Measurements from ENCODE around the gene C9orf78. TPM values are rescaled to one million over a fixed set of nuclear protein-coding genes. Genes with fewer than 3 reads are reported as not detected.

Gene C9orf78
- total RNA-seq, 1 donor from 2014 or later: 37.7 TPM

DNA sequence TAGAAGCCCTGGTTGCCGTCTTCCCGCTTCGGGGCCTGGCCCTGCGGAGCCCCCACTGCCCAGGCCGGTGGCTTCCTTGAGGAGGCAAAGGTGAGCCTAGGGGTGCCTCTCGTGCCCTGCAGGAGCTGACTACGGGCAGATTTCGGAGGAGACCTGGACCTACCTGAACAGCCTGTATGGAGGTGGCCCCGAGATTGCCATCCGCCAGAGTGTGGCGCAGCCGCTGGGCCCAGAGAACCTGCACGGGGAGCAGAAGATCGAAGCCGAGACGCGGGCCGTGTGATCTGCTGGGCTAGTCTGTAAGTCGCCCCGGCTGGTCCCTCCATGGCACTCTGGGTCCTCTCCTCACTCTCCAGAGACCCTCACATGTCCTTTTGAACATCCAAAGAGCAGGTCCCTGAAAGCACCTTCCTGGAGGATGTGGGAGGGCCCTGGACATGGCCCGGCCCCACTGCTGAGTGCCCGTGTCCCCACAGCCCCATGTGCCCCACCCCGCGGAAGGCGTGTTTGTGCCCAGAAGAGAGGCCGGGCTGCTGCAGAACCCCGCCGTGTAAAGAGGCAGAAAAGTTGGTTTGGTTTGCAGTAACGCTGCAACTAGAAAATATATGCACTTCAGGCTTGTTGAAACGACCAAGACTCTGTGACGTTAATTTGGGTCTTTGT lies 45.0 kb upstream of the C9orf78 start:
- DNase-seq (ENCODE audit: low spot score): no peak
- H3K9me3 Mint-ChIP-seq (ENCODE audit: low read depth): no peaks in the 10 kb centered on the region
- H3K36me3 Mint-ChIP-seq (ENCODE audit: low read depth): peaks cover 12% of the 10 kb centered on the region
- H3K27ac Mint-ChIP-seq (ENCODE audit: unreplicated experiment): no peak overlapping the region
- TF ChIP-seq CTCF (IDR thresholded peaks at IDR 0.05): no peak
- H3K4me3 Mint-ChIP-seq (ENCODE audit: unreplicated experiment): no peak overlapping the region
- H3K4me1 Mint-ChIP-seq (ENCODE audit: low read depth): peaks cover 14% of the 10 kb centered on the region
- no peaks in the 10 kb centered on the region for H3K27me3 Mint-ChIP-seq (ENCODE audit: low read depth)

DNA sequence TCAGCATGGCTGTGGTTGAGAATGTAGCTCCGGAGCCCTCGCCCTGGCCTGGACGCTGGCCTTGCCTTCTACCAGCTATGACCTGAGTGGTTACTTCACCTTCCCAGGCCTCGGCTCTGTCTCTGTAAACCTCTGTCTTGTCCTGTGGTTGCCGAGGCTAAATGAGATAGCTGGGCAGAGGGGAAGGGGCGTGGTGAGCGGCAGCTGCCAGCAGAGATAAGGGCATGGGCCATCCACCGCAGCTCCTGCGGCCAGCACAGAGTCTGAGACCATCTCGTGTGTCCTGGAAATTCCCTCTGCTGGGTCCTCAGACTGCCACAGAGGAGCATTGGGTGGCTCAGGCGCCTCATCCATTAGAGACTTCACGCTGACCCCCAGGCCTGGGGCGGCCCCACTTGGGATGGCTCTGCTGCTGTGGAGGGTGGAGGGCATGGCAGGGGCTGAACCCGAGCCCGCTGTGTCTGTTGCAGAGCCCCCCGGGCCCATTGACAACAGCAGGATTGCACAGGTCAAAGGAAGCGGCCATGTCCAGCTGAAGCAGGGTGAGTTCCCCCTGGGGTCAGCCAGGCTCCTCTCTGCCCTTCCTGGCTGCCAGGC lies 44.1 kb upstream of the C9orf78 start:
- H3K9me3 Mint-ChIP-seq (ENCODE audit: low read depth): no peaks in the 10 kb centered on the region
- peaks cover 5% of the 10 kb centered on the region for H3K4me1 Mint-ChIP-seq (ENCODE audit: low read depth)
- TF ChIP-seq CTCF (IDR thresholded peaks at IDR 0.05): no peak
- peaks cover 18% of the 10 kb centered on the region for H3K36me3 Mint-ChIP-seq (ENCODE audit: low read depth)
- no peak overlapping the region for H3K27ac Mint-ChIP-seq (ENCODE audit: unreplicated experiment)
- no peak overlapping the region for H3K4me3 Mint-ChIP-seq (ENCODE audit: unreplicated experiment)
- no peak for DNase-seq (ENCODE audit: low spot score)
- H3K27me3 Mint-ChIP-seq (ENCODE audit: low read depth): no peaks in the 10 kb centered on the region

GRCh38 chr9:129878291-129878690 lies 43.2 kb upstream of the C9orf78 start:
- Mint-ChIP-seq H3K4me3 (ENCODE audit: unreplicated experiment) (no peak overlapping the region), H3K9me3 (ENCODE audit: low read depth) (no peaks in the 10 kb centered on the region), H3K4me1 (ENCODE audit: low read depth) (no peaks in the 10 kb centered on the region), H3K36me3 (ENCODE audit: low read depth) (peaks cover 21% of the 10 kb centered on the region), H3K27ac (ENCODE audit: unreplicated experiment) (no peak overlapping the region), H3K27me3 (ENCODE audit: low read depth) (no peaks in the 10 kb centered on the region)
- DNase-seq (ENCODE audit: low spot score): no peak
- no peak for TF ChIP-seq CTCF (IDR thresholded peaks at IDR 0.05)

DNA sequence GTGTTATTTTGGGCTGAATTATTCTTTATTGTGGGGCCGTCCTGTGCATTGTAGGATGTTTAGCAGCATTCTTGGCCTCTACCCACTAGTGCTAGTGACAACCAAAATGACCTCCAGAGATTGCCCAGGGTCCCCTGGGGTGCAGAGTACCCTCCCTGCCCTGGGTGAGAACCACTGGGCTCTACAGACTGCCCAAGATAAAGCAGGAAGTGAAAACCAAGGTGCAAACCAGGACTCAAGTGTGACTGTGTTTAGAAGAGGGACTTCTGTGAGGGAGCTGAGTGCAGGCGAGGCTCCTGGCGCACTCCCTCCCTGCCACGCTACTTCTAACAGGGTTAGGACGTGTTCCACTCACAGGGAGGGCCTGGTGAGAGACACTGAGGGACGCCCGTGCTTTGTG lies 41.7 kb upstream of the C9orf78 start:
- Mint-ChIP-seq H3K27me3 (ENCODE audit: low read depth) (no peaks in the 10 kb centered on the region), H3K4me1 (ENCODE audit: low read depth) (no peaks in the 10 kb centered on the region), H3K27ac (ENCODE audit: unreplicated experiment) (no peak overlapping the region), H3K36me3 (ENCODE audit: low read depth) (peaks cover 19% of the 10 kb centered on the region), H3K9me3 (ENCODE audit: low read depth) (no peaks in the 10 kb centered on the region), H3K4me3 (ENCODE audit: unreplicated experiment) (no peak overlapping the region)
- no peak for TF ChIP-seq CTCF (IDR thresholded peaks at IDR 0.05)
- no peak for DNase-seq (ENCODE audit: low spot score)

DNA sequence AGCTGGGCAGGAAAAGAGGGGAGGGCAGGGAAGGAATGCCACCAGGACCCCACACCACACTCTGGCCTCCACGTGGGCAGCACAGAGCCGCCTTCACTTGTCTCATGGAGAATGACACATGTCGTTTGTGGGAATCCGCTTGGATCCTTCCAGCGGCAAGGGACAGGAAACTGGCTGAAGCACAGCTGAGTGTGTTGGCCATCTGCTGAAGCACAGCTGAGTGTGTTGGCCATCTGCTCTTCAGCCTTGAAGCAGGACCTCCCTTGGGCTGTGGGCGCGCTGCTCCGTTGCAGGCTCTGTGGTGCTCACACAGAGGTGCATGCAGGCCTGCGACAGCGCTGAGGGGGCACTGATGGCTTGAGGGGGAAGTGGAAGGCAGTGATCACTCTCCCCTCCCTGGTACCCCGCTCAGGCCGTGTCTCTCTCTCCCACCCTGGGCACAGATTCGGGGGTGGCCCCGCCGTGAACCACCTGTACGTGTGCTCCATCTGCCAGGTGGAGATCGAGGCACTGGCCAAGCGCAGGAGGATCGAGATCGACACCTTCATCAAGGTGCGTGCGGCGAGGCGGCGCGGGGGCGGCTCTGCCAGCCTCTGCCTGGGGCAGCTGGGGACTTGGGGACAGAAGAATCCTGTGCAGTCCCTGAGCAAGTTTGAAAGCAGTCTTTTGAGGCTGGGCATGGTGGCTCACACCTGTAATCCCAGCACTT lies 40.8 kb upstream of the C9orf78 start:
- H3K4me1 Mint-ChIP-seq (ENCODE audit: low read depth): no peaks in the 10 kb centered on the region
- DNase-seq (ENCODE audit: low spot score): no peak
- peak; percentile 8 for TF ChIP-seq CTCF (IDR thresholded peaks at IDR 0.05)

More for the DNA sequence above, 40.8 kb upstream of the C9orf78 start:
- Mint-ChIP-seq H3K9me3 (ENCODE audit: low read depth) (no peaks in the 10 kb centered on the region), H3K36me3 (ENCODE audit: low read depth) (peaks cover 21% of the 10 kb centered on the region), H3K27me3 (ENCODE audit: low read depth) (no peaks in the 10 kb centered on the region), H3K27ac (ENCODE audit: unreplicated experiment) (no peak overlapping the region), H3K4me3 (ENCODE audit: unreplicated experiment) (no peak overlapping the region)

Measured in chondrocyte (in vitro differentiated cells).